Pons (tissue), 1 donor: ENCODE data around the gene PXMP2.
"Not testable (repeated sequence)": the region's sequence is repeated elsewhere in the genome, so short reads cannot be mapped to it uniquely, and the experiment has no call there.

Source experiments
- DNase-seq: peaks from one replicate; pipeline ENCODE4 v3.0.0-alpha.2; 2016; ENCODE audit warnings: low spot score

The PXMP2 gene

DNA sequence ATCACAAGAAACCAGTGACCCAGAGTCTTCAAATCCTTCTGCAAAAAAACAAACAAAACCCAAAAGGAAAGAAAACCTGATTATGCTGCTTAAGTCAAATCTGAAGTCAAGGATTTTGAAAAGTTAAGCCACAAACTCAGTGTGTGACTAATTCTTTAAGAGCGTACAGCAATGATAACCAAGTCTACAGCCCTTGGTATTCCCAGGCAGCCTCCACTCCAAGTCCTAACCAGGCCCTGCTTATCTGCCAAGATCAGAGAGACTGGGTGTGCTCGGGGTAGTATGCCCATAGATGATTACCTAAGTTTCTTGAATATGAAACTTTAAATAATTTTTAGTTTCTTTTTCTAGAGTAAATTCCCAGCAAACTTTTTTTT is 36.4 kb downstream of the PXMP2 start:
- no peak for DNase-seq

DNA sequence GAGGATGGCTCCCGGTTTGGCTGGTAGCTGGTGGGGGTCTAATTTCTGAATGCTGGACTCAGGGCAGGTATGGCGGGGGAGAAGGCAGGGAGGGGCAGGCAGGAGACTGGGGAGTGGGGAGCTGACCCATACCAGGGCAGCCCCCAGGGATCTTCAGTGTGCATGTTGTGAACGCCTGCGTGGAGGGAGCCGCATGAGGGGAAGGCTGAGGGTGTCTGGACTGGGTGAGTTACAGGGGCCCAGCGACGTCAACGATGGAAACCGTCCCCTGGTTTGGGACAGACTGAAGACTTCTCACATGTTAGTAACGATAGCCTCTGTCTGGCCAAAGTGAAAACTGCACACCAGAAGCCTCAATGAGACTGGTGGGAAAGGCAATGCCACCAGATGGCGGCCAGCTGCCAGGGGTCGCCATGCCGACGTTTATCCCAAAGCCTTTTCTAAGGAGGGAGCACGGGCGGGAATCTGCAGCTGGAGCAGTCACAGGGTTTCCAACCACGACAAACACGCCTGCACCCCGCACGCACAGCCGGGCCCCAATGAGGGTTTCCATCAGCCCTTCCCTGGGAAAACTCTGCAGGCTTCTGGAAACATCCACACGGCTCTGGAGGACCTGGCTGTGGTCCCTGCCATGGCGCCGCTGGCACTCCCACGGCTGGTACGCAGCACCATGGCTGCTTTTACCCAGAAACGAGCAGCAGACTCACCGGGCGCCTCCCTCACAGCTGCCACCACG is 37.3 kb downstream of the PXMP2 start:
- no peak for DNase-seq

DNA sequence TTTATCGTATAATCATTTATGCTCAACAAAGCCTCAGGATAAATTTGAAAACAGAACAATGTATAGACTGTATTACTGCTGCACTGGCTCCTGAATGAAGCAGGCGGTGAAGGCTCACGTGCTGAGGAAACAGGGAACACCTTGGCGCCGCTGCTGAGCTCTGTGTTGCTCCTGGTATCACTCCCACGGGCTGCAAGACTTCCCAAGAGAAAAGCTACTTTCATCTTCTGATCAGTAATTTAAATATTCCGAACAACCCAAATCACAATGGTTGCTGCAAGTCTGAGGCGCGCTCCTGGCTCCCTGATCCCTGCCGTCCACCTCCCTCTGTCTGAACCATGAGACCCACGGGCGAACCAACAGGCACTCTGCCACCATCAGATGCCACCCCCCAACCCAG is 39.0 kb downstream of the PXMP2 start:
- DNase-seq = no peak

DNA sequence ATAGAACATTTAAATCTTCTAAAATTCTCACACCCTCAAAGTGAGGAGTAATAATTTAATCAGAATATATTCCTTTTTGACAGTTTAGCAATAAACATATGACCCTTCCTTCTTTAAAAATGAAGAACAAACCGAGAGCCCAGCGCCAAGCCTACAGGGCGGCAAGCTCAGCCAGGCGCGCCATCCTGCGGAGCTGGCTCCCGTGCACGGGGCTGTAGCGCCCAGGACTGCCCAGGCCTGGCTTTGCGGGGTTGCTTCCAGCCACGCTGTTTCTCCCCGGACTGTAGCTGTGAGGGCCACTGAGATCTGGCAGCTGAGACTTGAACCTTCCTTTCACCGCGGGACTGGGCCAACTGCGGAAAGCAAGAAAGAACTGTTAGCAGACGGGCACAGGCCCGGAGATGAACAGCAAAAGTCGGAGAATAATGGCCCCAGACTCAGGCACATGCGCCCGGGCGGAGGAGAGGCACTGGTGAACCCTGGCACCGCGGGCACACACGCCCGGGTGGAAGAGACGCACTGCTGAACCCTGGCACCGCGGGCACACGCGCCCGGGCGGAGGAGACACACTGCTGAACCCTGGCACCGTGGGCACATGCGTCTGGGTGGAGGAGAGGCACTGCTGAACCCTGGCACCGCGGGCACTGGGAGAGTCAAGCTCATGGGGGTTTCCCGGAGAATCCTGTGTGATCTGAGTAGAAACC is 39.9 kb downstream of the PXMP2 start:
- no peak for DNase-seq

DNA sequence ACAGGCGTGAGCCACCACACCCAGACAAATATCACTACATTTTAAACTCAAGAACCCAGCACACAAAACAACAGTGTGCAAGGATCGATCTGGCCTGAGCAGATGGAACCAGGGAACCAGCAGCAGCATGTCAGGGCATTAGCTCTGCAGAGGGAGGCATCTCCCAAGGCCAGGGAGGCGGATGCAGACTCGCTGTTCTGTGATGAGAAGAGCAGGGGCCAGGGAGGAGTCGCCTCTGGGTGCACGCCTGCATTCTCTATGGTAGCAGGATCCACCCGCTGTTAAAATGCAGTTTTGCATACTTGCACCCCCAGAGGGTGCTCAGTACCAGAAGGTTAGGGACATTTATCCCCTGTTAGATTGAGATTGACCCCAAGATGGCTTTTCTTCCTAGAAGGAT is 41.1 kb downstream of the PXMP2 start:
- DNase-seq = no peak

DNA sequence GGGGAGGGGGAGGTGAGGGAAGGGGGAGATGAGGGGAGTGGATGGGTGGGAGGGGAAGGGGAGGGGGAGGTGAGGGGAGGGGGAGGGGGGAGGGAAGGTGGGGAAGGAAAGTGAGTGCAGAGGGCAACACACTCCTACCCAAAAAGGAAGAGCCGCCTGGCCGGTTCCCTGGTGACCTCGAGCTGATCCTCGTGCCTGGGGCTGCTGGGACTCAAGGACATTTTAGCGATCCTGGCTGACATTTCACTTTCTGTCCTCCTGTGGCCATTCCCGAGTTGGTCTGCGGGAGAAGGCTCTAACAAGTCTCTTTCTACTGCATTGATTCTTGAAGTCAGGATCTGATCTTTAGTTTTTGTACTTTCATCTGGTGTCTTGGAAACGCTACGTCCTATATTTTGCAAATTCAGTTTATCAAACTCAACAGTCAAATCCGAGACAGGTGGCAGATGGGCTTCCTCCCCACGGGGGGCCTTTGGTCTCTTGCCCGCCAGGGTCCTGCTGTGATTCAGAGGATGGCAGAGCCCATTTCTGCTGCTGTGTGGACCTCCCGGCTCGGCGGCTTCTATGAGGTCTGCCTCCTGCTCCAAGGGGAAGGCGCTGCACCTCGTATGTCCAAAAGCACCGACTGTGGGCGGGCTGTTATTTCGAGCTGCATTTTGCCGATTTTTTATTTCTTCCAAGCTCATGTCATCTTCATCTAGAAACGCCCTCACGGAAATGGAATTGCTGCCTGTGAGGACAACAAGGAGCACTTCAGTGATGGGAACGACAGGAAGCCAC is 42.3 kb downstream of the PXMP2 start:
- DNase-seq = no peak

DNA sequence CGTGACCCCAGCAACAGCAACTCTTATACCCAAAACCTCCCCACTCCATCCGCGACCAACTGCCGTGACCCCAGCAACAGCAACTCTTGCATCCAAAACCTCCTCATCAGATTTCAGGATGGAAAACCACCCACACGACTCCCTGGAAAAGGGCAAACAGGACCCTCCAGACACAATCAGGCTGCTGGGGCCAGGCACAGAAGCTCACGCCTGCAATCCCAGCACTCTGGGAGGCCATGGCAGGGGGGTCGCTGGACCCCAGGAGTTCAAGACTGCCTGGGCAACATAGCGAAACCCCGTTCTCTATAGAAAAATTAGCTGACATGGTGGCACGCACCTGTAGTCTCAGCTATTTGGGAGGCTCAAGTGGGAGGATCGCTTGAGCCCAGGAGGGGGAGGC is 43.0 kb downstream of the PXMP2 start:
- DNase-seq = no peak

DNA sequence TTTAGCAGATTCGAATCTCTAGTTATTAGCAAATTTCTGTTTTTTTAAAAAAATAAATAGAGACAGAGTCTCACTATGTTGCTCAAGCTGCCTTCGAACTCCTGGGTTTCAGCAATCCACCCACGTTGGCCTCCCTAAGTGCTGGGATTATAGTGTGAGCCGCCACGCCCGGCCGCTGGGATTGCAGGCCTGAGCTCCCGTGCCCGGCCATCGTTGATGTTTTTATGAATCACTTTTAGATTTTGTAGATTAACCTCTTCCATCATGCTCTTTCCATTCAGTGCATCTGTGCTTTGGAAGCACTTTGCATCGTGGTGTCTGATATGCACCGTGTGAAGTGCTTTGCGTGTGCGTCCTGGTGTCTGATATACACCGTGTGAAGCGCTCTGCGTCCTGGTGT is 44.2 kb downstream of the PXMP2 start:
- no peak for DNase-seq

DNA sequence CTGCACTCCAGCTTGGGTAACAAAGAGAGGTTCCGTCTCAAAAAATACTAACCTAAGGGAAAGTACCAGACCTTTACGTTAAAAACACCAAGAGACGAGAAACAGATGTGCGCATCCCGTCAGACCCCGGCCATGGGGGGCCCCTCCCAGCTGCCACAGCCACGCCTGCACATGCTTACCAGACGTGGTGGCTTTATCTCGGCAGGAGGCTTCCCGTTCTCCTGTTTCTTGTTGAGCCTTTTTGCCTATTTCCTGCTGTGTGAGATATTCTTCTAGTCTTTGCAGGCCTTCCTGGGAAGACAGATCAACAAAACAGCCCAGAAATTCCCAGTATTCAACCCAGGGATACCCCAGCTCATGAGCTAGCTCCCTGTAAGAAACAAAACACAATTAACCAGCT is 46.8 kb downstream of the PXMP2 start:
- no peak for DNase-seq

DNA sequence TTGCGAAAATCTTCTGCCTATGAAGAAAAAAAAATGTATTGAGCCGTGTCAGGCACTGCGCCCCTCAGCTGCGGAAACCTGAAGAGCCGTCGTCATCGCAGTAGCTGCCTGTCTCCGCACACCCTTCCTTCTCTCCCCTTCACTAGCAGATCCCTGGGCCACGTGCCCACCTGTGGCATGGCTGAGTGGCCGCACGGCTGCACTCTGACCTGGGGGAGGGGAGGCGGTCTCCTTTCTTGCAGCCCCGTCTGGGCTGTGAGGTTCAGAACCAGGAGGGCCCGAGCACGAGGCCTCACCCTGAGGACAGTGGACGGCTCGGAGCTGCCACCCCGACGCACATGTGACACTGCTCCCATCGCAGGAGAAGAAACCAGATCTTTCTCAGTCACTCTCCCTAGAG is 48.1 kb downstream of the PXMP2 start:
- DNase-seq = no peak

DNA sequence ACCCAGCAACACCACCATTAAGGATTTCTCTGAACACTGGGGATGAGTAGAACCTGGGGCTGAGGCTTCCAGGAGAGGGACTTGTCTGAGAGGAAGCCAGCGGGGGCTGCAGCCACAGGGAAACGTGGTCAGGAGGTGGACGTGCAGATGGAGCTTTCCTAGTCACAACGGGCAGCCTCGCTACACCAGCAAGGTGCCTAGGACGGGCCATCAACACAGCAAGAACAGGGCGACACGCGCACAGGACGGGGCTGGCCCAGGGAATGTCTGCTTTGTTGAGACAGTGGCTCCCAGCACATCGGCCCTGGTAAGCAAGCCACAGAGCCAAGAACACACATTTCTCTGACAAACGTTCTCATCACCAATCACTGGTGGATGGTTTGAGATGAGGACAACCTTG is 49.0 kb downstream of the PXMP2 start:
- DNase-seq = no peak

DNA sequence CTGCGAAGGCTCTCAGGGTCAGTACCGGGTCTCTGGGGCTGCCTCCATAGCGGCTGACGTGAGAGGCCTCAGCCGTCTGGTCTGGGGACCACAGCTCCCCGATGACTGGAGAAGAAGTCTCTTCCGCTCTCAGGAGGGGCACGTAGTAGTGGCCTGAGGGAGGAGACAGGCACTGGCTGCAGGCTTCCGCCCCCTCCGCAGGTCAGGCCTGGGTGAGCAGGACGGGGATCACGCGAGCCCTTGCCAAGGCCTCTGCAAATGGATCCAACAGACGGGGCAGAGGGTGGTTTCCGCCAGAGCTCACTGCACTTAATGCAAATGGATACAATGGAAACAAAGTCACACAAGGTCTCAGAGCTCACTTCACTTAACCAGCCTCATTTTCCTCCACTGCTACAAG is 49.5 kb downstream of the PXMP2 start:
- no peak for DNase-seq

DNA sequence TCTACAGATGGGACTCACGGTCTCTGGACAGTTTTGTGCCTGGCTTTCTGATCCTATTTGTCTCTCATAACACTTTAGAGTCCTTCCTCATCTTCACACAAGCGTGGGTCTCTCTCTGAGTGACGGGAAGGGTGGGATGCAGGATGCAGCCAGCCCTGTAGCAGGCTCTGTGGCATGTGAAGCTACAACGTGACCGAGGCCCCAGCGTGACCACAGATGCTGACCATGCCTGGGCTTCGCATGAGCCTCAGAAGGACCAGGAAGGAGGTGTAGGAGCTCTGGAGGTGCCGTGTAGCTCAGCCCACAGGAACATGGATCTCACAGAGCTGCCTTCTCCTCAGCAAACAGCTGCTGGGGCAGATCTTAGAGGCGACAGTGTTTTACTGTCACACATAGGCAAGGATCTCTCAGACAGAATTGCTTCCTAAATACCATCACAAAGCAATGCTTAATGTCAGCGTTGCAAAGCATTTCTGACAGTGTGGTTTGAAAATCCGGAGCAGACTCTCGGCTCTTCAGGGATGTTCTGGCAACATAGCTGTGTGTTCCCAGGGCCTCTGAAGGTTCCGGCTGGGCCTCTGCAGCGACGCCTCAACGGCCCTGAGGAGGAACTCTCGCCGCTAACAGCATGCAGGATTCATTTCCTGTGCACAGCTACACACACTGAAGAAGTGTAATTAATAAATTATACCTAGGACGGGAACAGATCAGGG is 52.4 kb downstream of the PXMP2 start:
- DNase-seq = no peak

DNA sequence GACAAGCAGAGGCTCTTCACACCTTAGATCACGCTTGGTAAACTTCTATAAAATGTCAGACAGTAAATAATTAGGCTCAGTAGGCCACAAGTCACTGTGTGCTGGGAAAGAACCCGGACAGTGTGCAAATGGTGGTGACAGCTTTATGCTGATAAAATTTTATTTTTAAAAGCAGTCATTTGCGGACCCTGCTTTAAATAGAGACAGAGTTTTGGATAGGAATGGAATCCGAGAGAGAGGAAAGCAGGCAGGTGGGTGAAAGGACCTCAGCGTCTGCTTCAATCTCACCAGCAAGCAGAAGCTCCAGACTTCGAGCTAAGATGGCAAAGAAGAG is 52.9 kb downstream of the PXMP2 start:
- no peak for DNase-seq

DNA sequence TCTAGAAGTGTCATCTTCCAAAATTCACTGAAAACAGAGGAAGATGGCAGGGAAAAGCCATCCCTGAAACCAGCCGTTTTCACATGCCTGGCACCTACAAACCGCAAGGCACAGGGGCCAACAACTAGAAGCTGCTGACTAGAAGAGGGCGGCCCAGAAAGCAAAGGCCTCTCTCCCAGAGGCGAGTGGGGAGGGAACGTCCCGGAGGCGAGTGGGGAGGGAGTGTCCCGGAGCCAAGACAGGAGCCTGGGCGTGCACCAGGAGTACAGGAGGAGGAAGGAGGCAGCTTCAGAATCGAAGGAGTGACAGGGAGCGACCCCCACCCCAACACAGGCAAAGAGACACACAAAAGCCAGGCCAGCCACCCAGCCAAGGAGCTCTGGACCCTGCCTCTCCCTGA is 53.3 kb downstream of the PXMP2 start:
- no peak for DNase-seq

DNA sequence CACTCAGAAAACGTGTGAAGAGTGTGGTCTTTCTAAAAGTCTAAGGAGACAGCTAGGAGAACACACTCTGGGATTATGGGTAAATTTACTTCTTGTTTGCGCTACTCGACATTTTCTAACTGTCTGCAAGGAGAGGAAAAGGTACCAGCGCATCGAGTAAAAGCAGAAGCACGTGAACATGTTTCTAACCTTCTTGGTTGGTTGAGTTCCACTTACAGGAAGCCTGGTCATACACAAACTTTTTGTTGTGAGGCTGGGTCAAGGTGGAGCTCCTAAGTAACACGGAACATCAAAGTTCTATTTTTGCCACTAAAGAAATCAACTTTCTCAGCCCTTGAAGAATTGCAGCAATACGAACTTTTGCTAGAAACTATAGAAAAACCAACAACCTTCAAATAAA is 54.2 kb downstream of the PXMP2 start:
- DNase-seq = no peak

DNA sequence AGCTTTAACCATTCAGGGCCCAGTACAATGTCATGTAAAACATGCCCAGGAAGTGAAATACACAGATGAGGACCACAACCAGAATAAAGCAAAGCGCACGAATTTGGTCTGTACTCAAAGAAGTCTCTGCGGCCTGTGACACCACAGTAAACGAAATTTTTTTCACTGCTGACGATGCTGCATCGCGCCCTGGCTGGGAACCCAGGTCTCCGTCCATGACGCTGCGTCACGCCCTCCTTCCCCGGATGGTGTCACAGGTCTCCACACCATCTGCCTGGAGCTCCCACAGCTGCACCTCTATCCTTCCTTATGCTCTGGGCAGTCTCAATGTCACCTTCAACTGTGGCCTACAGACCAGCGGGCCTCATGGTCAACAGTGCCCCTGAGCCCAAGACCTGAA is 56.4 kb downstream of the PXMP2 start:
- no peak for DNase-seq

DNA sequence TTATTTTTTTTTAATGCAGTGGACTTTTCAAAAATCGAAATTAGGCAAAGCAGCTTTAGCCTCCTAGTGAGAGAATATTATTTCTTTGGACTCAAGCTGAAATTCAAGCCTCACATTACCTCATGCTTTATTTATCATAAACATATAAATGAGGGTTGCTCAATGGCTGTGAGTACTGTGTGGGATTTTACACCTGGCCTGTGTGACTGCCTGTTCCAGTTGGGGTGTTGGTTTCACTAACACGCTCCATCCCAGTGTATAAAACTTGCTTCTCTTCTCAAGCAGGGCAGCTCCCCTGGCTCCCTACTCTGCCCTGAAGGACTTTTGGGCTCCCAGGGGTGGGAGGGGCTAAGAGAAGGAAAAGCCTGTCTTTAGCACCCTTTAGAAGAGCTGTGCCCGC is 59.2 kb downstream of the PXMP2 start:
- DNase-seq = no peak

DNA sequence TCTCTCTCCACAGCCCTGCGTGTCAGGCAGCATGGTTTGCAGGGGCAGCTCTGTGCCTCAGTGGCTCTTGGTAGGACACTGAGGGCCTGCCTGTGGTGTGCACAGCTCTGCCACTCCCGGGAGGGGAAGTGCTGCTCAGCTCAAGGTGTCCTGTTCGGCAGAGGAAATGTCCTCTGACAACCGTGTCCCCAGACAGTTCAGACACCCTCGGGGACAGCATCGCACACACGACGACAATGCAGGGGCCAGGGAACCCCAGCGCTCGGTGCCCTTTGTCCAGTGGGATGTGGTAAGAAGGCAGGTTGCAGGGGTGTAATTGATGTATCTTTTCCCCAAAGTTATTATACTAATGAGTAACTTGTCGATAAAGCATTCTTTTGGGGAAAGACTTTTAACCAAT is 60.0 kb downstream of the PXMP2 start:
- no peak for DNase-seq

DNA sequence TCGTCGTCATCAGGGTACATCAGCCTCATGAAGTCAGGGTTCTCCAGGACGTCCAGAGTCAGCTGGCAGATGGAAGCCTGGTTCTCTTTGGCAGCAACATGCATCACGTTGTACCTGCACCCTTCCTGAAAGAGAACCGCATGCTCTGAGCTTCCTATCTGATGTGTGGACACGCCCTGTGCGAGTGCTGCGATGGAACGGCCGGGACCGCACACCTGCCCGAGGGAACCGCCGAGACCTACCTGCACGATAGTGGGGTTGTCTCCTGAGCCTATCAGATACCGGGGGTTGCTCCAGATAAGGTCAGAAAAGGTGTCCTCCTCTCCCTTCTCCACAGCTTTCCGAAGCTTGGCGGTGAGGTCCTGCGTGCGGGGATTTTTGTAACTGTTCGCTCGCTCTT is 60.5 kb downstream of the PXMP2 start:
- DNase-seq = no peak

DNA sequence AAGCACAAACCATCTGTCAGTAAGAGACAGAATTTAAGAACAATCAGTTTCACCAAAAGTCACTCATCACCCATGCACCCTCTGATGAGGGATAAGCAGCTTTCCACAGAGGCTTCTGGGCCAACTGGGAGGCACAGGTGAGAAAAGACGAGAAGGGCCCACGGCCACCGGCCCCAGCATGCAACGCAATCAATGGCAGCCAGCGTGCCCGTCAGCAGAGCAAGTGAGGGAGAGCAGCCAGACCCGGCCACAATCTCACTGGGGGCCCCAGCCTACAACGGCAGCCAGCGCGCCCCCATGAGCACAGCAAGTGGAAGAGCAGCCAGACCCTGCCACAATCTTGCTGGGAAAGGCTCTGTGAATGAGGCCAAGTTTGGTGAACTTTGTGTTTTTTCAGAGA is 60.9 kb downstream of the PXMP2 start:
- DNase-seq = no peak

DNA sequence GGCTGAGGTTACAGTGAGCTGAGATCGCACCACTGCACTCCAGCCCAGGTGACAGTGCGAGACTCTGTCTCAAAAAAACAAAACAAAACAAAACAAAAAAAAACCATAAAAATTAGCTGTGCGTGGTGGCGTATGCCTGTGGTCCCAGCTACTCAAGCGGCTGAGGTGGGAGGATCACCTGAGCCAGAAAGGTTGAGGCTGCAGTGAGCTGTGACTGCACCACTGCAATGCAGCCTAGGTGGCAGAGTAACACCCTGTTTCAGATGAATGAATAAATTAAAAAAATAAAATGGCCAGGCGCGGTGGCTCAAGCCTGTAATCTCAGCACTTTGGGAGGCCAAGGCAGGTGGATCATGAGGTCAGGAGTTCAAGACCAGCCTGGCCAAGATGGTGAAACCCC is 66.3 kb downstream of the PXMP2 start:
- DNase-seq = not testable (repeated sequence)
